T-cell (primary cell): ENCODE results near the gene EYA4. TPM values are rescaled to one million over a fixed set of nuclear protein-coding genes. Genes with fewer than 3 reads are reported as not detected.

Source experiments
- ATAC-seq, 4 experiments: fragments of 200-7000 bp in 3 of 4; fragments of 150-1000 bp in 1 of 4; cut with Tn5 transposase; replicated peaks in 1 of 4; 1 replicate in 3 of 4; 2 replicates in 1 of 4; pipeline ENCODE4 v1.10.0; 2021; ENCODE audit warnings: moderate library complexity in 3 of 4, mild to moderate bottlenecking in 2 of 4, moderate number of reproducible peaks in 1 of 4
- CTCF ChIA-PET, 2 donors: fragments of 300-600 bp; sonication (Branson Sonifier 250); formaldehyde crosslinking; loops; one replicate each; lab custom pipeline; 2022; ENCODE audit warnings: antibody characterized with exemption in 2 of 2; lab: Charles Lee
- POLR2A ChIA-PET, 2 donors: fragments of 300-600 bp; sonication (Branson Sonifier 250); formaldehyde crosslinking; loops; one replicate each; lab custom pipeline; 2022; ENCODE audit warnings: antibody characterized with exemption in 2 of 2; lab: Charles Lee
- DNase-seq, 35 experiments: peaks; one replicate each; pipeline versions ENCODE4 v3.0.0 to v3.0.0-alpha.2; 2013 to 2023
- H3K27ac ChIP-seq: one replicate; pipeline ENCODE4 v1.5.1; 2013; ENCODE audit warnings: low read length
- H3K27me3 ChIP-seq, 2 experiments: replicated peaks in 1 of 2; 1 replicate in 1 of 2; 2 replicates in 1 of 2; pipeline versions ENCODE4 v1.6.1 to v1.7.0; 2013; ENCODE audit warnings: low read length in 1 of 2, mixed read lengths in 1 of 2; ENCODE audit not compliant: control insufficient read depth in 2 of 2, insufficient read depth in 2 of 2; ENCODE audit errors: extremely low read depth in 1 of 2
- H3K36me3 ChIP-seq, 2 donors: 1 replicate in 1 of 2; 2 replicates in 1 of 2; pipeline versions ENCODE4 v1.6.1 to v1.7.0; 2013; ENCODE audit warnings: low read length in 1 of 2; ENCODE audit not compliant: control insufficient read depth in 2 of 2, insufficient read depth in 1 of 2; ENCODE audit errors: extremely low read depth in 1 of 2
- H3K4me1 ChIP-seq, 2 experiments: 1 replicate in 1 of 2; 2 replicates in 1 of 2; pipeline versions ENCODE4 v1.6.1 to v1.7.0; 2013; ENCODE audit warnings: low read length in 2 of 2, mixed read lengths in 1 of 2; ENCODE audit not compliant: insufficient read depth in 2 of 2, control insufficient read depth in 1 of 2; ENCODE audit errors: extremely low read depth in 1 of 2
- H3K4me3 ChIP-seq, 2 donors: 1 replicate in 1 of 2; 2 replicates in 1 of 2; pipeline versions ENCODE4 v1.5.1 to v1.7.0; 2013; ENCODE audit warnings: mild to moderate bottlenecking in 2 of 2, low read length in 1 of 2, moderate library complexity in 1 of 2; ENCODE audit not compliant: control insufficient read depth in 1 of 2; ENCODE audit errors: extremely low read depth in 1 of 2
- H3K9me3 ChIP-seq: 2 replicates; pipeline ENCODE4 v1.7.0; 2013
- H3K27ac Mint-ChIP-seq, 2 donors: one replicate each; pipeline ENCODE4 v1.8.0; 2020 to 2021; ENCODE audit warnings: mild to moderate bottlenecking in 2 of 2, mixed read lengths in 2 of 2
- H3K27me3 Mint-ChIP-seq, 2 donors: one replicate each; pipeline ENCODE4 v1.8.0; 2021 to 2022; ENCODE audit warnings: mixed read lengths in 2 of 2
- H3K36me3 Mint-ChIP-seq: one replicate; pipeline ENCODE4 v1.8.0; 2021; ENCODE audit warnings: mixed read lengths
- H3K4me1 Mint-ChIP-seq, 3 donors: one replicate each; pipeline ENCODE4 v1.8.0; 2020 to 2022; ENCODE audit warnings: mixed read lengths in 3 of 3, mild to moderate bottlenecking in 1 of 3
- H3K4me3 Mint-ChIP-seq, 3 donors: one replicate each; pipeline ENCODE4 v1.8.0; 2020 to 2022; ENCODE audit warnings: mild to moderate bottlenecking in 3 of 3, mixed read lengths in 3 of 3, moderate library complexity in 3 of 3
- H3K9me3 Mint-ChIP-seq, 3 donors: one replicate each; pipeline ENCODE4 v1.8.0; 2020 to 2022; ENCODE audit warnings: mixed read lengths in 3 of 3
- WGBS: methylation state at CpG from one replicate; pipeline ENCODE4 v1.1.5; 2013; ENCODE audit warnings: missing lambda C conversion rate; ENCODE audit not compliant: insufficient coverage; 5-methylcytosine and 5-hydroxymethylcytosine counted together
- total RNA-seq, 35 experiments: library from RNA in 6 of 35; stranded (reverse) in 6 of 35; fragments of 120-200 nt in 1 of 35; gene quantifications; one replicate each; pipeline versions ENCODE4 v1.2.1 to v1.2.4 and lab custom pipeline; 2013 to 2026

Gene EYA4
- total RNA-seq, 5 donors from 2014 or later (not counting 1 experiment from before 2014, with no cell fraction given) = 0.22 TPM; not detected in 4

GRCh38 chr6:133291671-133292070, 50.5 kb downstream of the EYA4 start:
- Mint-ChIP-seq H3K27ac (no peak overlapping the region), H3K9me3 (peaks cover 0 to 4% (median 0%) of the 10 kb centered on the region in 3 donors), H3K4me1 (no peaks in the 10 kb centered on the region), H3K36me3 (no peaks in the 10 kb centered on the region), H3K27me3 (no peaks in the 10 kb centered on the region), H3K4me3 (no peak overlapping the region)
- Histone ChIP-seq H3K36me3 (no peaks in the 10 kb centered on the region), H3K27me3 (no peaks in the 10 kb centered on the region), H3K9me3 (no peaks in the 10 kb centered on the region), H3K4me1 (no peaks in the 10 kb centered on the region), H3K4me3 (no peak overlapping the region), H3K27ac (no peak overlapping the region)
- WGBS = no CpG with 5 or more reads among the region's 1 CpG
- ATAC-seq (no peak), DNase-seq (no peak)
- POLR2A ChIA-PET = no interaction called here
- CTCF ChIA-PET = interaction anchor here in 1 of 2 donors (0.6 kb wide), 1 partner anchor 250 kb away, joined by 3 read pairs; no protein-coding TSS in a partner anchor

- no peaks in the 10 kb centered on the region for H3K36me3 ChIP-seq
- Mint-ChIP-seq H3K4me3 (no peak overlapping the region), H3K9me3 (no peaks in the 10 kb centered on the region), H3K27me3 (no peaks in the 10 kb centered on the region), H3K27ac (no peak overlapping the region), H3K4me1 (no peaks in the 10 kb centered on the region), H3K36me3 (no peaks in the 10 kb centered on the region)
- ATAC-seq = no peak
- H3K4me1 ChIP-seq = no peaks in the 10 kb centered on the region
- H3K4me3 ChIP-seq = no peak overlapping the region
- DNase-seq = no peak
- H3K9me3 ChIP-seq = no peaks in the 10 kb centered on the region
- no peaks in the 10 kb centered on the region for H3K27me3 ChIP-seq
- ChIA-PET CTCF (no interaction called here), POLR2A (no interaction called here)
- H3K27ac ChIP-seq = no peak overlapping the region
- WGBS = no CpG with 5 or more reads among the region's 2 CpGs
These were observed 56.5 kb downstream of the EYA4 start for GRCh38 chr6:133297657-133298056.

GRCh38 chr6:133298335-133298734, 57.2 kb downstream of the EYA4 start:
- Mint-ChIP-seq H3K27ac (no peak overlapping the region), H3K4me3 (no peak overlapping the region), H3K36me3 (no peaks in the 10 kb centered on the region), H3K9me3 (no peaks in the 10 kb centered on the region), H3K27me3 (no peaks in the 10 kb centered on the region), H3K4me1 (no peaks in the 10 kb centered on the region)
- H3K9me3 ChIP-seq = no peaks in the 10 kb centered on the region
- ChIA-PET POLR2A (no interaction called here), CTCF (no interaction called here)
- H3K27me3 ChIP-seq = no peaks in the 10 kb centered on the region
- no peak for ATAC-seq
- no peak overlapping the region for H3K27ac ChIP-seq
- no peak for DNase-seq
- H3K36me3 ChIP-seq = no peaks in the 10 kb centered on the region
- H3K4me1 ChIP-seq = no peaks in the 10 kb centered on the region
- WGBS = no CpG with 5 or more reads among the region's 3 CpGs
- no peak overlapping the region for H3K4me3 ChIP-seq

GRCh38 chr6:133298801-133299200, 57.6 kb downstream of the EYA4 start:
- Mint-ChIP-seq H3K4me1 (no peaks in the 10 kb centered on the region), H3K4me3 (no peak overlapping the region), H3K9me3 (no peaks in the 10 kb centered on the region), H3K27me3 (no peaks in the 10 kb centered on the region), H3K27ac (no peak overlapping the region), H3K36me3 (no peaks in the 10 kb centered on the region)
- CTCF ChIA-PET = no interaction called here
- Histone ChIP-seq H3K4me3 (no peak overlapping the region), H3K9me3 (no peaks in the 10 kb centered on the region), H3K27me3 (no peaks in the 10 kb centered on the region), H3K36me3 (no peaks in the 10 kb centered on the region), H3K27ac (no peak overlapping the region), H3K4me1 (no peaks in the 10 kb centered on the region)
- DNase-seq (no peak), ATAC-seq (no peak)
- POLR2A ChIA-PET = no interaction called here
- WGBS = 88% methylated on average over 1 of the region's 4 CpGs

GRCh38 chr6:133300896-133301295, 59.7 kb downstream of the EYA4 start:
- DNase-seq (no peak), ATAC-seq (no peak)
- peaks cover 0 to 7% of the 10 kb centered on the region in 2 donors for H3K27me3 Mint-ChIP-seq
- no peaks in the 10 kb centered on the region for H3K36me3 ChIP-seq
- H3K4me3 Mint-ChIP-seq = no peak overlapping the region
- no peaks in the 10 kb centered on the region for H3K4me1 Mint-ChIP-seq
- ChIA-PET CTCF (no interaction called here), POLR2A (no interaction called here)
- WGBS = no CpG with 5 or more reads among the region's 3 CpGs
- no peaks in the 10 kb centered on the region for H3K27me3 ChIP-seq
- no peaks in the 10 kb centered on the region for H3K9me3 Mint-ChIP-seq
- no peaks in the 10 kb centered on the region for H3K4me1 ChIP-seq
- no peak overlapping the region for H3K4me3 ChIP-seq
- H3K27ac ChIP-seq = no peak overlapping the region
- no peaks in the 10 kb centered on the region for H3K36me3 Mint-ChIP-seq
- H3K27ac Mint-ChIP-seq = no peak overlapping the region
- H3K9me3 ChIP-seq = no peaks in the 10 kb centered on the region

GRCh38 chr6:133301835-133302234, 60.7 kb downstream of the EYA4 start:
- H3K36me3 Mint-ChIP-seq = no peaks in the 10 kb centered on the region
- no peaks in the 10 kb centered on the region for H3K4me1 Mint-ChIP-seq
- Histone ChIP-seq H3K9me3 (no peaks in the 10 kb centered on the region), H3K4me1 (no peaks in the 10 kb centered on the region), H3K27me3 (no peaks in the 10 kb centered on the region), H3K4me3 (no peak overlapping the region), H3K27ac (no peak overlapping the region), H3K36me3 (no peaks in the 10 kb centered on the region)
- ChIA-PET CTCF (no interaction called here), POLR2A (no interaction called here)
- 73% methylated on average over 4 of the region's 5 CpGs for WGBS
- H3K27me3 Mint-ChIP-seq = peaks cover 0 to 7% of the 10 kb centered on the region in 2 donors
- H3K27ac Mint-ChIP-seq = no peak overlapping the region
- H3K9me3 Mint-ChIP-seq = no peaks in the 10 kb centered on the region
- DNase-seq = no peak
- no peak for ATAC-seq
- H3K4me3 Mint-ChIP-seq = no peak overlapping the region

- DNase-seq (no peak), ATAC-seq (no peak)
- H3K9me3 ChIP-seq = no peaks in the 10 kb centered on the region
- H3K36me3 ChIP-seq = no peaks in the 10 kb centered on the region
- H3K4me1 ChIP-seq = no peaks in the 10 kb centered on the region
- WGBS = 90% methylated on average over 2 of the region's 5 CpGs
- H3K9me3 Mint-ChIP-seq = peaks cover 0 to 4% (median 4%) of the 10 kb centered on the region in 3 donors
- POLR2A ChIA-PET = no interaction called here
- no peaks in the 10 kb centered on the region for H3K36me3 Mint-ChIP-seq
- H3K4me1 Mint-ChIP-seq = no peaks in the 10 kb centered on the region
- H3K27ac ChIP-seq = no peak overlapping the region
- H3K4me3 ChIP-seq = no peak overlapping the region
- no peaks in the 10 kb centered on the region for H3K27me3 ChIP-seq
- H3K4me3 Mint-ChIP-seq = no peak overlapping the region
- CTCF ChIA-PET = no interaction called here
- H3K27me3 Mint-ChIP-seq = peaks cover 0 to 10% of the 10 kb centered on the region in 2 donors
- no peak overlapping the region for H3K27ac Mint-ChIP-seq
These were observed 65.8 kb downstream of the EYA4 start for GRCh38 chr6:133306931-133307330.
